SK-N-SH (cell line): ENCODE data around the gene APLN. TPM values are rescaled to one million over a fixed set of nuclear protein-coding genes. Genes with fewer than 3 reads are reported as not detected.

Source experiments
- CTCF ChIA-PET: fragments of 300-600, 350-600 bp; formaldehyde crosslinking; extraction: SDS; loops from one replicate; lab custom pipeline; 2021; lab: Yijun Ruan, JAX
- POLR2A ChIA-PET: fragments of 350-600 bp; sonication (Branson Sonifier 250); formaldehyde crosslinking; extraction: SDS; loops from one replicate; lab custom pipeline; 2020; ENCODE audit warnings: antibody characterized with exemption, inconsistent platforms; lab: Yijun Ruan, JAX
- DNase-seq: peaks from one replicate; pipeline ENCODE4 v3.0.0; 2012
- H2AFZ ChIP-seq: fragments of 200-600 bp; sonication (generic); 2 replicates; pipeline ENCODE4 v1.8.1; 2016; ENCODE audit warnings: antibody characterized with exemption, mild to moderate bottlenecking, low read depth
- H3F3A ChIP-seq: fragments of 200-600 bp; sonication (generic); replicated peaks from 2 replicates; pipeline ENCODE3; 2016; ENCODE audit warnings: antibody characterized with exemption, mild to moderate bottlenecking; ENCODE audit not compliant: insufficient read depth
- H3K27ac ChIP-seq, 2 experiments: fragments of 200-500 bp in 1 of 2; fragments of 200-600 bp in 1 of 2; sonication (Bioruptor generic) in 1 of 2; sonication (generic), shearing (Covaris generic) in 1 of 2; 2 replicates each; pipeline versions ENCODE4 v1.5.1 to v1.6.1; 2014 to 2016; ENCODE audit warnings: low read depth in 2 of 2, inconsistent platforms in 1 of 2, low read length in 1 of 2, mild to moderate bottlenecking in 1 of 2, mixed read lengths in 1 of 2
- H3K27me3 ChIP-seq: fragments of 200-600 bp; sonication (generic), shearing (Covaris generic); 2 replicates; pipeline ENCODE4 v1.6.1; 2016; ENCODE audit warnings: mixed run types; ENCODE audit not compliant: insufficient read depth
- H3K36me3 ChIP-seq, 2 experiments: fragments of 200-500 bp in 1 of 2; fragments of 200-600 bp in 1 of 2; sonication (Bioruptor generic) in 1 of 2; sonication (generic) in 1 of 2; replicated peaks in 1 of 2; 2 replicates each; pipeline versions ENCODE3 to v1.5.1; 2014 to 2016; ENCODE audit warnings: low read length in 1 of 2, mild to moderate bottlenecking in 1 of 2; ENCODE audit not compliant: insufficient read depth in 2 of 2, control insufficient read depth in 1 of 2
- H3K4me1 ChIP-seq, 2 experiments: fragments of 200-500 bp in 1 of 2; fragments of 200-600 bp in 1 of 2; sonication (Bioruptor generic) in 1 of 2; sonication (generic), shearing (Covaris generic) in 1 of 2; 2 replicates each; pipeline versions ENCODE4 v1.5.1 to v1.6.1; 2014 to 2016; ENCODE audit warnings: low read depth in 1 of 2, low read length in 1 of 2, mixed run types in 1 of 2; ENCODE audit not compliant: insufficient read depth in 2 of 2, control insufficient read depth in 1 of 2
- H3K4me2 ChIP-seq: fragments of 200-600 bp; sonication (generic), shearing (Covaris generic); 2 replicates; pipeline ENCODE4 v1.6.1; 2017; ENCODE audit warnings: mixed run types
- H3K4me3 ChIP-seq, 2 experiments: fragments of 200-500 bp in 1 of 2; fragments of 200-600 bp in 1 of 2; sonication (Bioruptor generic) in 1 of 2; sonication (generic), shearing (Covaris generic) in 1 of 2; 2 replicates each; pipeline versions ENCODE4 v1.5.1 to v1.8.1; 2014 to 2016; ENCODE audit warnings: low read depth in 2 of 2, inconsistent platforms in 1 of 2, low read length in 1 of 2, mild to moderate bottlenecking in 1 of 2, mixed read lengths in 1 of 2, moderate library complexity in 1 of 2
- H3K79me2 ChIP-seq: fragments of 200-600 bp; sonication (generic); 2 replicates; pipeline ENCODE4 v1.8.1; 2017; ENCODE audit warnings: mild to moderate bottlenecking; ENCODE audit not compliant: insufficient read depth
- H3K9ac ChIP-seq: fragments of 200-600 bp; sonication (generic); 2 replicates; pipeline ENCODE4 v1.6.1; 2017; ENCODE audit warnings: mixed run types
- H3K9me2 ChIP-seq: fragments of 200-600 bp; sonication (generic); 2 replicates; pipeline ENCODE4 v1.6.1; 2017; ENCODE audit warnings: mixed run types
- H3K9me3 ChIP-seq: fragments of 200-600 bp; sonication (generic); 2 replicates; pipeline ENCODE4 v1.6.1; 2017; ENCODE audit warnings: mixed run types, mild to moderate bottlenecking, moderate library complexity
- H4K20me1 ChIP-seq: fragments of 200-600 bp; sonication (generic); 2 replicates; pipeline ENCODE4 v1.6.1; 2017; ENCODE audit warnings: mild to moderate bottlenecking, mixed run types; ENCODE audit not compliant: insufficient read depth
- CHD2 ChIP-seq: fragments of 150-350 bp; IDR thresholded peaks from 2 replicates; pipeline ENCODE4 v1.6.1; 2018; ENCODE audit warnings: low read length; ENCODE audit not compliant: partially characterized antibody
- ELF1 ChIP-seq: IDR thresholded peaks from 2 replicates; pipeline ENCODE4 v1.4.0; 2012
- FOXM1 ChIP-seq: IDR thresholded peaks from 2 replicates; pipeline ENCODE4 v1.4.0; 2012; ENCODE audit warnings: low read depth, mild to moderate bottlenecking
- GABPA ChIP-seq: IDR thresholded peaks from 2 replicates; pipeline ENCODE4 v1.4.0; 2012; ENCODE audit warnings: low read depth, mild to moderate bottlenecking
- GATA2 ChIP-seq: sonication (generic); formaldehyde crosslinking; IDR thresholded peaks from 2 replicates; pipeline ENCODE4 v1.5.0; 2020; ENCODE audit warnings: mild to moderate bottlenecking, missing genetic modification reagents
- MEF2A ChIP-seq: IDR thresholded peaks from 2 replicates; pipeline ENCODE4 v1.4.0; 2012; ENCODE audit warnings: low read depth, borderline replicate concordance
- PBX3 ChIP-seq: IDR thresholded peaks from 2 replicates; pipeline ENCODE4; 2012
- RCOR1 ChIP-seq: fragments of 150-350 bp; IDR thresholded peaks from 2 replicates; pipeline ENCODE4 v1.6.1; 2017; ENCODE audit warnings: antibody characterized with exemption, low read length
- REST ChIP-seq: IDR thresholded peaks from 2 replicates; pipeline ENCODE4 v1.6.1; 2012; ENCODE audit warnings: mild to moderate bottlenecking, low read depth, low read length, moderate library complexity
- RFX5 ChIP-seq: IDR thresholded peaks from 2 replicates; pipeline ENCODE4 v1.6.1; 2012; ENCODE audit warnings: mild to moderate bottlenecking, improper control_type of control experiment, low read length
- RXRA ChIP-seq: IDR thresholded peaks from 2 replicates; pipeline ENCODE4 v1.4.0; 2012; ENCODE audit warnings: low read depth, mild to moderate bottlenecking, borderline replicate concordance
- SIN3A ChIP-seq: IDR thresholded peaks from 2 replicates; pipeline ENCODE4 v1.6.1; 2012; ENCODE audit warnings: low read depth, mild to moderate bottlenecking, low read length, moderate library complexity, borderline replicate concordance
- TAF1 ChIP-seq: IDR thresholded peaks from 2 replicates; pipeline ENCODE4 v1.6.1; 2012; ENCODE audit warnings: low read depth, mild to moderate bottlenecking, low read length, moderate library complexity, borderline replicate concordance
- TCF12 ChIP-seq: IDR thresholded peaks from 2 replicates; pipeline ENCODE4 v1.4.0; 2012
- TEAD4 ChIP-seq: IDR thresholded peaks from 2 replicates; pipeline ENCODE4 v1.4.0; 2012; ENCODE audit warnings: mild to moderate bottlenecking, borderline replicate concordance; ENCODE audit not compliant: insufficient read depth
- USF1 ChIP-seq: IDR thresholded peaks from 2 replicates; pipeline ENCODE4 v1.4.0; 2012; ENCODE audit warnings: low read depth, borderline replicate concordance
- YY1 ChIP-seq: IDR thresholded peaks from 2 replicates; pipeline ENCODE4 v1.4.0; 2012; ENCODE audit warnings: low read depth, mild to moderate bottlenecking
- WGBS: methylation state at CpG from one replicate; pipeline ENCODE4 v1.1.6; 2017; ENCODE audit warnings: low lambda C conversion rate; 5-methylcytosine and 5-hydroxymethylcytosine counted together
- polyA plus RNA-seq, 3 experiments: library from polyadenylated mRNA; depleted of rRNA; stranded (reverse); fragments of >200 nt; gene quantifications; 2 replicates each; pipeline ENCODE4 v1.2.3, GENCODE V29; 2012

Gene APLN
- polyA plus RNA-seq, 1 of the 3 experiments (the other 2 are of a cell fraction), result 0.82 TPM

- CTCF ChIA-PET, result interaction anchor here (1.6 kb wide), 1 partner anchor 38 kb away, joined by 4 read pairs; no protein-coding TSS in a partner anchor
Observed at GRCh38 chrX:129688097-129688496, 33.3 kb upstream of the APLN start.

GRCh38 chrX:129686422-129686948 lies 31.7 kb upstream of the APLN start:
- Histone ChIP-seq H2AFZ (no peak overlapping the region), H3F3A (no peaks in the 10 kb centered on the region), H3K4me3 (no peak overlapping the region), H3K27me3 (peaks cover 11% of the 10 kb centered on the region; the same call in 1 of the 2 replicates), H3K9ac (no peak overlapping the region), H3K79me2 (no peaks in the 10 kb centered on the region), H4K20me1 (no peaks in the 10 kb centered on the region), H3K4me1 (peaks cover 0 to 3% of the 10 kb centered on the region in 2 experiments; a peak in 1 of 4 replicates), H3K9me2 (no peaks in the 10 kb centered on the region), H3K4me2 (no peak overlapping the region), H3K27ac (no peak overlapping the region), H3K9me3 (no peaks in the 10 kb centered on the region), H3K36me3 (no peaks in the 10 kb centered on the region)
- ChIA-PET CTCF (interaction anchor here (0.8 to 1.3 kb wide), 4 partner anchors 9 to 48 kb away, joined by 3 to 4 read pairs (median 3); no protein-coding TSS in a partner anchor), POLR2A (no interaction called here)
- DNase-seq, result no peak
- no peak for TF ChIP-seq GATA2 (CRISPR knock-in tag)
- TF ChIP-seq CHD2, result no peak
- TF ChIP-seq REST, result no peak
- no peak for TF ChIP-seq USF1
- TF ChIP-seq RXRA, result no peak
- TF ChIP-seq TAF1, result no peak
- no peak for TF ChIP-seq MEF2A
- no peak for TF ChIP-seq RCOR1
- no peak for TF ChIP-seq GABPA
- TF ChIP-seq RFX5, result no peak
- TF ChIP-seq SIN3A, result no peak
- TF ChIP-seq PBX3, result no peak
- no peak for TF ChIP-seq TEAD4
- TF ChIP-seq ELF1, result no peak
- no peak for TF ChIP-seq TCF12
- 22% methylated on average over 2 of the region's 2 CpGs for WGBS

More at GRCh38 chrX:129688097-129688496, 33.3 kb upstream of the APLN start:
- Histone ChIP-seq H3K4me3 (no peak overlapping the region), H3K36me3 (no peaks in the 10 kb centered on the region), H3K27ac (no peak overlapping the region), H3K4me1 (peaks cover 0 to 3% of the 10 kb centered on the region in 2 experiments; a peak in 1 of 4 replicates), H2AFZ (no peak overlapping the region), H3K79me2 (no peaks in the 10 kb centered on the region), H3K9me2 (no peaks in the 10 kb centered on the region), H4K20me1 (no peaks in the 10 kb centered on the region), H3F3A (no peaks in the 10 kb centered on the region), H3K9me3 (no peaks in the 10 kb centered on the region), H3K27me3 (peaks cover 11% of the 10 kb centered on the region; the same call in 1 of the 2 replicates), H3K9ac (no peak overlapping the region), H3K4me2 (no peak overlapping the region)
- DNase-seq, result no peak
- 31% methylated on average over 3 of the region's 3 CpGs for WGBS
- TF ChIP-seq YY1 (no peak), GATA2 (CRISPR knock-in tag) (no peak), ELF1 (no peak), FOXM1 (no peak)
- POLR2A ChIA-PET, result no interaction called here
